Stimulated activated CD8-positive, alpha-beta memory T cell treated with anti-CD3 and anti-CD28 coated beads, Interleukin-15, amount 100 ng/mL, for 48 hours (primary cell): ENCODE data around the gene COQ10B.
A peak's percentile ranks its signal among the peaks of the same experiment; 100 is the strongest.
"Not testable (repeated sequence)": the region's sequence is repeated elsewhere in the genome, so short reads cannot be mapped to it uniquely, and the experiment has no call there.

Source experiments
- DNase-seq, 2 donors: peaks; one replicate each; pipeline ENCODE4 v3.0.0-alpha.2; 2020; ENCODE audit warnings: low read depth in 2 of 2

Gene COQ10B

GRCh38 chr2:197453123-197453913 lies at the start of gene COQ10B:
COQ10B (plus strand) TSS chr2:197453552; CDS start chr2:197453561, 9 bp downstream.
- DNase-seq: peak; percentile 99

GRCh38 chr2:197405582-197405981 lies 47.8 kb upstream of the COQ10B start:
- no peak for DNase-seq

DNA sequence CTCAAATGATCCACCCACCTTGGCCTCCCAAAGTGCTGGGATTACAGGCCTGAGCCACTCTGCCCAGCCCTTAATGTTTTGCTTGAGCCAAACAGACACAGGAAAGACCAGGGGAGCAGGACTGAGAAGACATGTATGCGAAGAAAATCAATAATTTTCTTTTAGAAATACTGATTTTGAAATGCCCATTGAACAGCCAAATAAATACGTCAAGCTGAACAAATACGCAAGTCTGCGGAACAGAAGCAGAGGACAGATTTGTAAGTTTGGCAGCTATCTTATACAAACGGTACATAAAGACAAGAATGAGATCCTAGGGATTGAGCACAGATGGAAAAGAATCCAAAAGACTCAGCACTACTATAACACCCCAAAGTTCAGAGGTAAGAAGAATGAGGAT lies 39.3 kb upstream of the COQ10B start:
- DNase-seq: no peak

DNA sequence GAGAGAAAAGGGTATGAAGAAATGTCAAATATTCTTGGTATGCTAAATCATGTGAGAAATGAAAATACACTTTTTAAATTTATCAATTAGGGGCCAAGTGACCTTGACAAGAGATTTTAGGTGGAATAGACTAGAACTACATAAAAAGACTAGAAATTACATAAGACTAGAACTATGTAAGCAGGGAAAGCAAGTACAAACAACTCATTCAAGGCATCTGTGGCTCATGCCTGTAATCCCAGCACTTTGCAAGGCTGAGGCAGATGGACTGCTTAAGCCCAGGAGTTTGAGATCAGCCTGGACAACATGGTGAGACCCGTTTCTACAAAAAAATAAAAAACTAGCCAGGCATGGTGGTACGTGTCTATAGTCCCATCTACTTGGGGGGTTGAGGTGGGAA lies 38.8 kb upstream of the COQ10B start:
- no peak for DNase-seq

DNA sequence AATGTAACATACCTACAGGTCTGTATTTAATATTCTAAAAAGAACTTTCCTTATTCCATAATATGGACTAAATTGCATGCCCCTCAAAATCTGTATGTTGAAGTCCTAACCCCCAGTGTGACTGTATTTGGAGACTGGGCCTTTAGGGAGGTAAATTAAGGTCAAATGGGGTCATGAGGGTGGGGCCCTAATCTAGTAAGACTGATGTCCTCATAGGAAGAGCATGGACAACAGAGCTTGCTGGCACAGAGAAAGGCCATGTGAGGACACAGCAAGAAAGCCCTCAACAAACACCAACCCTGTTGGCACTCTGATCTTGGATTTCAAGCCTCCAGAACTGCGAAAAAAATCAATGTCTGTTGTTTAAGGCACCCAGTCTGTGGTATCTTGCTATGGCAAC lies 37.1 kb upstream of the COQ10B start:
- DNase-seq: no peak

DNA sequence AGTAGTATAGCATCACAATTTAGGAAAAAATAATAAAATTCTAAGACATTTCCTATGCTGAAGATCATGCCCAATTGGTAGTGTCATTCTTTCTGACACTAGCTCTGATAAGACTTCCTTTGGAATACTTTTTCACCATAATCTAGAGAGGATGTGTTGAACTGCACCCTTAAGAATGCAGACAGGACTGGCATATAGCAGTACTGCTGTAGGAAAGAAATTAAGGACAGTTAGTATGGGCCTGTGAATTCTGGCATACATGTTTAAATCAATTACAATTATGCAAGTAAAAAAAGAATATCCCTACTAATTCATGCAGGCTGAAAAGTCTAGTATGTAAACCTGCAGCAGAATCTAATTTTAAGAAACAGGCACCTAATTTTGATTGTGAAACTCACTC lies 33.9 kb upstream of the COQ10B start:
- no peak for DNase-seq

DNA sequence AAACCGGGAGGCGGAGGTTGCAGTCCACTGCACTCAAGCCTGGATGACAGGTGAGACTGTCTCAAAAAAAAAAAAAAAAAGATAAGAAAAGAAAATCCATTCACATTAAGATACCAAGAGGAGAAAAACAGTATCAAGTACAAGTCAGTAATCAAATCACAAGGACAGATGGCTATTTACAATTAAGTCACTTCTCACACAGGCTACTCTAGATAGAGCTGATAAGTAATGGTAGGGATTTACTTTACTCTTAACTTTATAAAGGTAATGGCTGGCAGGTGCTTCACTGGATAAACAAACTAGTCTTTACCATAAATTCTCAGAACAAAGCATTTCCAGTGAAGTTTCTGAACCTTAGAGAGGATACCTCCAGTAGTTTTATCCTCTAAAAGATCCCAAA lies 30.0 kb upstream of the COQ10B start:
- DNase-seq: no peak

DNA sequence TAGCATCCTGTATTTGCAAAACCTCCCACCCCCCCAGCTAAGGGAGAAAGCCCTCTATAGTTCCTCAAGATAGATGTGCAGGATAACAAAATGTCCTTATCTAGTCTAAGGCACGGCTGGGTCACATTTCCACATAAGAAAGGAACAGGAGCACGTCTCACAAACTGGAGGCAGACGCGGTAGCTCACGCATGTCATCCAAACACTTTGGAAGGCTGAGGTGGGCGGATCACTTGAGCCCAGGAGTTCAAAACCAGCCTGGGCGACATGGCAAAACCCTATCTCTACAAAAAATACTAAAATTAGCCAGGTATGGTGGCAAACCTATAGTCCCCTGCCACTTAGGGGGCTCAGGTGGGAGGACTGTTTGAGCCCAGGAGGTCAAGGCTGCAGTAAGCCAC lies 27.8 kb upstream of the COQ10B start:
- DNase-seq: no peak

- no peak for DNase-seq
These were observed 26.4 kb upstream of the COQ10B start for GRCh38 chr2:197426723-197427603.

- no peak for DNase-seq
These were observed 25.4 kb upstream of the COQ10B start for GRCh38 chr2:197427986-197428385.

GRCh38 chr2:197431858-197432257 lies 21.5 kb upstream of the COQ10B start:
- no peak for DNase-seq

GRCh38 chr2:197432527-197432926 lies 20.8 kb upstream of the COQ10B start:
- DNase-seq: not testable (repeated sequence)

GRCh38 chr2:197433780-197434438 lies 19.4 kb upstream of the COQ10B start:
- DNase-seq: no peak

- peak; percentile 98 to 99 for DNase-seq
These were observed 18.5 kb upstream of the COQ10B start, which contains the start of gene SF3B1 for GRCh38 chr2:197434541-197435513. SF3B1 (minus strand) TSS chr2:197435028; CDS start chr2:197434999, 29 bp downstream.

DNA sequence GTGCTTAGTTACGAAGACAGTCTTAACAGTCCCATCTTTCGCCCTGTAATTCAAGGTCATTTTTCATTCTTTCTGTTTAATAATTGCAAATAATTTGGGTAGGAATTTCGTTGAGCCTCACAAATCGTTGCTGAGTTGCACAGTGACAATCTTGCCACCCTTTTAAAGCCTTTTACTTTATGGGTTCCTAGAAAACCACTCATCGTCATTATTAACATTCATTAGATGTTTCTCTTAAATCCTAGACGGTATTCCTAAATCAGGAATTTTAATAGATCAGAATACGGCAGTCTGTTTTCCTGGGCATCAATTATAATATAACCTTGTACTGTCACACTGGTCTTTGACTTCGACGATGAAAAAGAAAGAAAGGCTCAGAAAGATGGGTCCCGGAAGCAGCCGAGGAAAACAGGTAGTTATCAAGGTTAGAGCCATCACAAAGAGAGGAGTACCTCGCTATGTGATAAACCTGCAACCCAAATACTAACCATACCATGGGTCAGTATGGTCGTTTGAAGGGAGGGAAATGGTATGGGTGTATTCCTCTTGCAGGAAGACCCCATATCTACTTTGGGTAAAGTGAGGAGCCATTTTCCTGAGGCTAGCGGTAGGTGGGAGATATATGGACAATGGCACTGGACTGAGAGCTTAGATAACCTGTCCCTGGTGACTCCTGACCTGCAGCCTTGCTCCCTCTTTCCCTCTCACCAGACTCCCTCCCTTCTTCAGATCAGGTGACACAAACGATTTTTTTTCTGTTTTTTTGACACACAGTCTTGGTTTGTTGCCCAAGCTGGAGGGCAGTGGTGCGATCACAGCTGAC lies 17.5 kb upstream of the COQ10B start:
- DNase-seq: no peak

DNA sequence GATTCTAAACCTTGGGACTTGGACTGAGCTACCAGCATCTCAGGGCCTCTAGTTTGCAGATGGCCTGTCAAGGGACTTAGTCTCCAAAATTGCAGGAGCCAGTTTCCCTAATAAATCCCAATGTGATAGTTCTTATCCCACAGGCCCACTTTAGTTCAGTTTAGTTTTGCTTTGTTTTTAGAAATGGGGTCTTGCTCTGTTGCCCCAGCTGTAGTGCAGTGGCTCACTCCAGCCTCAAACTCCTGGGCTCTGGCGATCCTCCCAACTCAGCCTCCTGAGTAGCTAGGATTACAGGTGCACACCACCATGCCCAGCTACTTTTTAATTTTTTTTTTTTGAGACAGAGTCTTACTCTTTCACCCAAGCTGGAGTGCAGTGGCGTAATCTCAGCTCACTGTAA lies 16.0 kb upstream of the COQ10B start:
- DNase-seq: no peak

DNA sequence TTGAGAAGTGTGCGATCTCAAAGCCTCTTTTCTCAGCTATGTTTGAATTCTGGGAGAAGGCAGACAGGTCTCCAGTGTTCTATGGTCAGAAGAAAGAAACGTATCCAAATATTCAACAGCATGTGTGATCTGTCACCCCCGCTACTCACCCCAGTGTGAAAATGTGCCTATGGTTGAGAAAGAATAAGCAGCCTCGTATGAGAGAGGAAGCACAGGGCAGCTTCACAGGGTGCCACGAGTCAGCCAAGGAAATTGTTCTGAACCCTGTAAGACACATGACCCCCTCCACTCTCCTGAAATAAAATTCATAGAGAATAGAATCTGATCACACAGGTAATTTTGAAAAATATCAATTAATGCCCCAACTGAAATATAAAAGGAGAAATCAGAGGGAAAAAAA lies 10.5 kb upstream of the COQ10B start:
- no peak for DNase-seq

DNA sequence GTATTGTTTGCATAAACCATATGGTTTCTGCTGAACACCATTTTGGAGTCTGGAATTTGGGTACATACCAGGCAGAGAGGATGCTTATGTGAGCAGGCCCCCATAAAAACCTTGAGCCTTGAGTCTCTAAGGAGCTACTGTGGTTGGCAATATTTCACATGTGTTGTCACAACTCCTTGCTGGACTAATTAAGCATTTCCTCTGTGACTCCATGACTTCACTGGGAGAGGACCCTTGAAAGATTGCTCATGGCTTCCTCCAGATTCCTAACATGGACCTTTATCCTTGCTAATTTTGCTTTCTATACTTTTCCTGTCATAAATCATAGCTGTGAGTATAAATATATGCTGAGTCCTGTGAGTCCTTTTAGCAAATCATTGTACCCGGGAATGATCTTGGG lies 7.6 kb upstream of the COQ10B start:
- DNase-seq: no peak

DNA sequence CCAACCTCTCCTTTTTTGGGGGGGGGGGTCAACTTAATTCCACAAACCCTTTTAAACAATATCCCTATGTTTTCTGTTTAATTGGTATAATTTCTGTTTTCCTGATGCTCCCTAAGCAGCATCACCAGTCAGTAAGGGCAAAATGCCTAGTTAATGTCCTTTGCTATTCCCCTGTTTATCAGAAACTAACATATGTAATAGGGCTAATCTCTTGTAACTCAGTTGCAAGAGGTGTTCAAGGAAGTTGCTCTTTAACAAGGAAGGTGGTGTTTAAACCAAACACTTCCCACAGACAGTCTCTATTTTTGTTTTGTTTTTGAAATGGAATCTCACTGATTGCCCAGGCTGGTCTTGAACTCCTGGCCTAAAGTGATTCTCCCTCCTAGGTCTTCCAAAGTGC lies 6.5 kb upstream of the COQ10B start:
- DNase-seq: no peak

- no peak for DNase-seq
These were observed 2.9 kb upstream of the COQ10B start for GRCh38 chr2:197450465-197450864.
